ENCODE data around the gene PRDM15.

PRDM15 gene

GRCh38 chr21:41871293-41872030, 7.7 kb downstream of the PRDM15 start:
- H3K27ac Mint-ChIP-seq: no peak overlapping the region
- peaks cover 4% of the 10 kb centered on the region for H3K4me1 Mint-ChIP-seq (ENCODE audit: low read depth)
- H3K9me3 Mint-ChIP-seq: no peaks in the 10 kb centered on the region
- peaks cover 15% of the 10 kb centered on the region for H3K36me3 Mint-ChIP-seq (ENCODE audit: low read depth)
- H3K4me3 Mint-ChIP-seq: no peak overlapping the region
- H3K27me3 Mint-ChIP-seq: no peaks in the 10 kb centered on the region
- intact Hi-C loops (cut with micrococcal nuclease): no loop called here

GRCh38 chr21:41869771-41870170, 9.4 kb downstream of the PRDM15 start:
- Mint-ChIP-seq H3K27ac (no peak overlapping the region), H3K36me3 (ENCODE audit: low read depth) (peaks cover 15% of the 10 kb centered on the region), H3K27me3 (no peaks in the 10 kb centered on the region), H3K4me3 (no peak overlapping the region), H3K9me3 (no peaks in the 10 kb centered on the region), H3K4me1 (ENCODE audit: low read depth) (peaks cover 9% of the 10 kb centered on the region)
- intact Hi-C loops (cut with micrococcal nuclease): no loop called here

GRCh38 chr21:41868062-41868710, 11.0 kb downstream of the PRDM15 start:
- peaks cover 3% of the 10 kb centered on the region for H3K36me3 Mint-ChIP-seq (ENCODE audit: low read depth)
- no peak overlapping the region for H3K27ac Mint-ChIP-seq
- intact Hi-C loops (cut with micrococcal nuclease): no loop called here
- H3K9me3 Mint-ChIP-seq: no peaks in the 10 kb centered on the region
- peaks cover 17% of the 10 kb centered on the region for H3K4me1 Mint-ChIP-seq (ENCODE audit: low read depth)
- H3K27me3 Mint-ChIP-seq: no peaks in the 10 kb centered on the region
- no peak overlapping the region for H3K4me3 Mint-ChIP-seq

- H3K4me3 Mint-ChIP-seq: no peak overlapping the region
- no peaks in the 10 kb centered on the region for H3K9me3 Mint-ChIP-seq
- intact Hi-C loops (cut with micrococcal nuclease): no loop called here
- no peaks in the 10 kb centered on the region for H3K27me3 Mint-ChIP-seq
- H3K4me1 Mint-ChIP-seq (ENCODE audit: low read depth): peaks cover 26% of the 10 kb centered on the region
- H3K27ac Mint-ChIP-seq: no peak overlapping the region
- H3K36me3 Mint-ChIP-seq (ENCODE audit: low read depth): no peaks in the 10 kb centered on the region
Measured at GRCh38 chr21:41867313-41867712, 11.8 kb downstream of the PRDM15 start.

GRCh38 chr21:41866274-41866809, 12.8 kb downstream of the PRDM15 start:
- no peak overlapping the region for H3K4me3 Mint-ChIP-seq
- H3K36me3 Mint-ChIP-seq (ENCODE audit: low read depth): no peaks in the 10 kb centered on the region
- H3K4me1 Mint-ChIP-seq (ENCODE audit: low read depth): peaks cover 27% of the 10 kb centered on the region
- H3K27me3 Mint-ChIP-seq: no peaks in the 10 kb centered on the region
- intact Hi-C loops (cut with micrococcal nuclease): no loop called here
- no peaks in the 10 kb centered on the region for H3K9me3 Mint-ChIP-seq
- no peak overlapping the region for H3K27ac Mint-ChIP-seq

GRCh38 chr21:41865002-41865777, 14.0 kb downstream of the PRDM15 start:
- intact Hi-C loops (cut with micrococcal nuclease): no loop called here
- no peak overlapping the region for H3K4me3 Mint-ChIP-seq
- H3K27me3 Mint-ChIP-seq: no peaks in the 10 kb centered on the region
- peaks cover 27% of the 10 kb centered on the region for H3K4me1 Mint-ChIP-seq (ENCODE audit: low read depth)
- no peaks in the 10 kb centered on the region for H3K9me3 Mint-ChIP-seq
- H3K36me3 Mint-ChIP-seq (ENCODE audit: low read depth): no peaks in the 10 kb centered on the region
- H3K27ac Mint-ChIP-seq: peak overlapping the region; percentile 12

GRCh38 chr21:41864311-41865001, 14.7 kb downstream of the PRDM15 start:
- Mint-ChIP-seq H3K27ac (peak overlapping the region; percentile 12), H3K27me3 (no peaks in the 10 kb centered on the region), H3K4me1 (ENCODE audit: low read depth) (peaks cover 27% of the 10 kb centered on the region), H3K4me3 (no peak overlapping the region), H3K9me3 (no peaks in the 10 kb centered on the region), H3K36me3 (ENCODE audit: low read depth) (peaks cover 5% of the 10 kb centered on the region)
- intact Hi-C loops (cut with micrococcal nuclease): no loop called here

- Mint-ChIP-seq H3K27me3 (no peaks in the 10 kb centered on the region), H3K36me3 (ENCODE audit: low read depth) (peaks cover 15% of the 10 kb centered on the region)
Measured at GRCh38 chr21:41863439-41863740, 15.8 kb downstream of the PRDM15 start.

GRCh38 chr21:41861987-41862386, 17.2 kb downstream of the PRDM15 start:
- peaks cover 29% of the 10 kb centered on the region for H3K36me3 Mint-ChIP-seq (ENCODE audit: low read depth)
- intact Hi-C loops (cut with micrococcal nuclease): no loop called here
- peaks cover 27% of the 10 kb centered on the region for H3K4me1 Mint-ChIP-seq (ENCODE audit: low read depth)
- no peak overlapping the region for H3K4me3 Mint-ChIP-seq
- no peak overlapping the region for H3K27ac Mint-ChIP-seq
- H3K9me3 Mint-ChIP-seq: no peaks in the 10 kb centered on the region
- H3K27me3 Mint-ChIP-seq: no peaks in the 10 kb centered on the region

More at GRCh38 chr21:41863439-41863740, 15.8 kb downstream of the PRDM15 start:
- Mint-ChIP-seq H3K27ac (no peak overlapping the region), H3K4me1 (ENCODE audit: low read depth) (peaks cover 27% of the 10 kb centered on the region), H3K9me3 (no peaks in the 10 kb centered on the region), H3K4me3 (no peak overlapping the region)
- intact Hi-C loops (cut with micrococcal nuclease): no loop called here

- H3K4me1 Mint-ChIP-seq (ENCODE audit: low read depth): peaks cover 27% of the 10 kb centered on the region
- no peak overlapping the region for H3K4me3 Mint-ChIP-seq
- intact Hi-C loops (cut with micrococcal nuclease): no loop called here
- no peak overlapping the region for H3K27ac Mint-ChIP-seq
- H3K27me3 Mint-ChIP-seq: no peaks in the 10 kb centered on the region
- no peaks in the 10 kb centered on the region for H3K9me3 Mint-ChIP-seq
- H3K36me3 Mint-ChIP-seq (ENCODE audit: low read depth): peaks cover 37% of the 10 kb centered on the region
Measured at GRCh38 chr21:41861255-41861654, 17.9 kb downstream of the PRDM15 start.

- intact Hi-C loops (cut with micrococcal nuclease): no loop called here
- Mint-ChIP-seq H3K36me3 (ENCODE audit: low read depth) (peaks cover 46% of the 10 kb centered on the region), H3K27me3 (no peaks in the 10 kb centered on the region), H3K4me3 (no peak overlapping the region), H3K27ac (no peak overlapping the region), H3K4me1 (ENCODE audit: low read depth) (peaks cover 15% of the 10 kb centered on the region), H3K9me3 (no peaks in the 10 kb centered on the region)
Measured at GRCh38 chr21:41859297-41859980, 19.7 kb downstream of the PRDM15 start.

- Mint-ChIP-seq H3K9me3 (no peaks in the 10 kb centered on the region), H3K27ac (no peak overlapping the region), H3K36me3 (ENCODE audit: low read depth) (peaks cover 54% of the 10 kb centered on the region), H3K4me1 (ENCODE audit: low read depth) (peaks cover 14% of the 10 kb centered on the region), H3K4me3 (no peak overlapping the region), H3K27me3 (no peaks in the 10 kb centered on the region)
- intact Hi-C loops (cut with micrococcal nuclease): no loop called here
Measured at GRCh38 chr21:41858466-41859296, 20.5 kb downstream of the PRDM15 start.
